Activated CD8-positive, alpha-beta memory T cell treated with anti-CD3 and anti-CD28 coated beads, Interleukin-2, amount 50 U/mL, for 24 hours (primary cell): Measurements from ENCODE around the gene DPYD.

Source experiments
- DNase-seq: peaks from one replicate; pipeline ENCODE4 v3.0.0-alpha.2; 2020; ENCODE audit errors: extremely low read depth

Gene DPYD

DNA sequence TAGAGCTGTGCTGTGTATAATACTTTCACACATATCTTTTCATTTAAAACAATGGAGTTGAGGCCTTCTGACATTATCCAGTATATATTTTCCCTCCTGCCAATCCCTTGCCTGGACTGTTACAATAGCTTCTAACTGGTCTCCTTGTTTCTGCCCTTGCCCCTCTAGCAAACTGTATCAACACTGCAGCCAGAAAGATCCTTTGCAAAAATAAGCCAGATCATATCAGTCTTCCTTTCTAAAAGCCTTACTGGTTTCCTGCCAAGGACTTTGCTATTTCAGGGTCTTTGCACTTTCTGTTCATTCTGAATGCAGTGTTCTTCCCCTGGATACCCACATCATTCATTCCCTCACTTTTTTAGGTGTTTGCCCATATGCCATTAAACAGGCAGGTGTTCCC is 829.2 kb downstream of the DPYD start:
- no peak for DNase-seq

DNA sequence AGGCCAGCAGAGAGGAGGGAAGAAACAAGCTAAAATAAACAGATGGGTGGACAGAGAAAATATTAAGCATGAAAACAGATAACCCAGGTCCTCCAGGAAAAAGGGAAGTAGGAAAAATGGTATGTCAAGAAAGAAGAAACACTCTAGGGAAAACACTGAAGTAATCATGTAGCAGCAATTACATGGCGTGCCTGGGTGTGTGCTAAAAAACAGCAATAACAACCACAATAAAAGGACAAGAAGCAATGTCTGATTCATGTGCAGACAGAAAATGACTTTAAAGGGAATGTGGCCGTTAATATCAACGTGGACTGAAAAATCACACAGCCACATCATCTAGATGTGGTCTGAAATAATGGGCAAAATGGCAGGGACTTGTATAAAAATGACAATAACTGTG is 829.6 kb downstream of the DPYD start:
- DNase-seq: no peak

- DNase-seq: no peak
Observed at GRCh38 chr1:97090725-97091124, 830.1 kb downstream of the DPYD start.

GRCh38 chr1:97089173-97089572 is 831.7 kb downstream of the DPYD start:
- DNase-seq: no peak

DNA sequence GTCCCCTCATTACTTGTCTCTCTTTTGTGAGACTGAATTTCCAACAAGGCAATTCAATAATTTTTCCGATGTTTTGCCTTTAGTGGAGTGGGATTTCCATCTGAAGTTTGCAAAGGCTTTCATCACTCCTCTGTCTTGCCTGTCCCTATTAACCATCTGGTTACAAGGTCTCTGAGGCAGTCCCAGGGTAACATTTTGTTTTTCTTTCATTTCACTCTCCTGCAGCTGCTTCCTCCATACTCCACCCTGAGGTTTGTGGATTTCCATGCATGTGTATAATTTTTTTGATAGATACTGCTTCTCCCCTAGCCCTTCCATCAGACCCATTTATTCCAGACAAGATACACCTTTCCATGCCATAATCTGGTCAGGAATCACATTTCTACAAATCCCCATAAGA is 832.4 kb downstream of the DPYD start:
- no peak for DNase-seq

GRCh38 chr1:97084546-97084945 is 836.3 kb downstream of the DPYD start:
- DNase-seq: no peak

DNA sequence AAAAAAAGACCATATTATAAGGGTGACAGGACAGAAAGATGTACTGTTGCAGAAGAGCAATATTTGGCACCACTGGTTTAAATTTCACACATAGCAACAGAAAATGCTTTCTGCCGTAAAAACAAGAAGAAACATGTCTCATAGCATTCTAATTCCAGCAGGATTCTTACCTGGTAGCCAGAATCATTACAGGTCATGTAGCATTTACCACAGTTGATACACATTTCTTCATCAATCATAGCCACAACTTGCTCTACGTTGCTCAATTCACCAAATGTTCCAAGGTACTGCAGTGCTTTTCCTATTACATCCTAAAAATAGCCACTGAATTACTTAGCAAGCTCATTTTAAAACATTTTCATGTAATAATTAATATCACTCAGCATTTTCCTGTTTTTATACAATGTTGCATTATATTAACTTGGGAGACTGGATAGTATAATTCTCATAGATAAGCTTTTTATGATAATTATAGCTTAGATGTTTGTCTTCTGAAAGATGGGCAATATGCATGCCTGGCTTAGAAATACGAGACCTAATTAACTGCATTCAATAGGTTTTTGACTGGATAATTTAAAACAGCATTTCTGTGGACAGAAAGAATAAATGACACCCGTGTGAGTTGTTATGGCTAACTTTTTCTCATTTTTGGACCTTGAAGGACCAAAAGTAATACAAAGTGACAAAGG is 838.5 kb downstream of the DPYD start:
- no peak for DNase-seq

DNA sequence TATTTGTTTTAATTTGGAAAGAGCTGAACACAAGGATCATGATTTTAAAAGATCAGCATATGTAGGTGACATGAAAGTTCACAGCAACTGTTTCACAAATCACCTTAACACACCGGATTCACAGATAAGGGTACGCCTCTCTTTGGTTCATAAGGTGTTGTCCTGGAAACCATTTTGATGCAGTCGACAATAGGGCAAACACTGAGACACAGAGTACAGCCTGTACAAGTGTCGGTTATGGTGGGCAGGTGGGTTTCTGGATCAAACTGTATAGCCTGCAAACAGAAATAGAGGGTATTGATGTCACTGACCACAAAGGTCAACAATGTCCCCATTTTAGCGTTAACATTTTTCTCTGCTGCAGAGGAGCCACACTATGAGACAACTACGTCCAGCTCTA is 842.0 kb downstream of the DPYD start:
- DNase-seq: no peak

DNA sequence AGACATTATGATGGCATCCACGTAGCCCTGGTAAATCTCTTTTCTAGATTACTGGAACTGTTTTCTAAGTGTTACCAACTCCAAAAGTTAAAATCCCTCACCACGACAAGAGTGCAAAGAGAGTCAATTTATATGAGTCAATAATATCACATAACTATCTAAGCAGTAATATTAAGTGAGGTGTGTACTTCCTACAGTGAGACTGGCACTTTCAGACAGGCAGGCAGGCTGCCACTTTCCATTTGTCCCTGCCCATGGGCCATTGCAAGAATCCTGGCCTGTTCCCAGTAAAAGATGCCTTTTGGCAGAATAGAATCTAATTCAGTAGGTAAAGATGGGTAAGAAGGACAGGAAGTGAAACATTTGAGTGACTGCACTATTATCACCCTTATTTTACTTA is 843.6 kb downstream of the DPYD start:
- no peak for DNase-seq

GRCh38 chr1:97074771-97075170 is 846.1 kb downstream of the DPYD start:
- no peak for DNase-seq

DNA sequence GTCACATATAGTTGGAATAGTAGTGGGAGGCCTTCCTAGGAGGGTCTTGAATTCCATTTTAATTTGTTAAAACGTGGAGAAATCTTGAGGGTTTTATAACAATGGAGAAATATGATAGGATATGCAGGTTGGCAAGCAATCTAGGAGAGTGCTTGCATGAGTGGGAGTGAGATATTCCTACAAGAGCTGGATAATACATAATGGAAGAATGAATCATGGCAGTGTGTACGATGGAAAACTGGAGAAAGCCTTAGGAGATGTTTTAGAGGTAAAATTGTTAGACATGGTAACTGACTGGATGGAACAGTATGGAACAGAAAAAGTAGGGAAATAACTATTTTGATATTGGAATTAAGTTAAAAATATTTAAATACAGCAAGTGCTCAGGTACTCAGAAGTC is 846.9 kb downstream of the DPYD start:
- no peak for DNase-seq

DNA sequence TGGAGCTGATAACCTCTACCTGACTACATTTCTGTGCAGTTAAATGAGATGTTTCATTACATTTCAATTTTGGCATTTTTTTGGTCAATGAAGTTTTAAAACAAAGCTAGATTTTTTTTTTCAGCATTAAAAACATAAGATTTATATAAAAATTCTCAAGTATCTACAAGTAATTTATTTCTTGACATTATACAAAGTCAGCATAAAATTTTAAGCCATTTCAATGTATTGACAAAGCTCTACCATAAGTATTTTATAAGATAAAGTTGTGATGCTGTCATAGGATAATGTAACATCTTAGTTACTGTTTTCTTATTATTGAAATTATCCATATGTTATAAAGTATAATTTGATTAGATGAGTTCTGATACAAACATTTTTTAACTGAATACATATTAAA is 847.7 kb downstream of the DPYD start:
- DNase-seq: no peak

DNA sequence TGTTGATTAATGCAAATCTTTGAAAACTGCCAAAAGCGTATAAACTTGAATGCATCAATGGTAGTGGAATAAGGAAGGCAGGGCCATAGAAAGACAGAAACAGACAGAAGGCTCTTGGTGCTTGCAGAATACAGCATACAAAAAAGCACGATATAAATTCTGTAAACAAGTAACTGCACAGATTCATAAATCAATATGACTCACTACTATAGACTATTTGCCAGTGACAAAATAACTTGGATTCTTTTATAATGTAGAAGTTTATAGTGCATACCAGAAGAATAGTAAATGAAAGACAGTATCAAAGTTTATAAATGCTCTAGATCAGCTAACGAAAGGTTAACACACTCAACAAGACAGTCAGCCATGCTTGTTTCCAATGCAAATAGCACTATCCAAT is 849.7 kb downstream of the DPYD start:
- no peak for DNase-seq

GRCh38 chr1:97070376-97070775 is 850.5 kb downstream of the DPYD start:
- no peak for DNase-seq

DNA sequence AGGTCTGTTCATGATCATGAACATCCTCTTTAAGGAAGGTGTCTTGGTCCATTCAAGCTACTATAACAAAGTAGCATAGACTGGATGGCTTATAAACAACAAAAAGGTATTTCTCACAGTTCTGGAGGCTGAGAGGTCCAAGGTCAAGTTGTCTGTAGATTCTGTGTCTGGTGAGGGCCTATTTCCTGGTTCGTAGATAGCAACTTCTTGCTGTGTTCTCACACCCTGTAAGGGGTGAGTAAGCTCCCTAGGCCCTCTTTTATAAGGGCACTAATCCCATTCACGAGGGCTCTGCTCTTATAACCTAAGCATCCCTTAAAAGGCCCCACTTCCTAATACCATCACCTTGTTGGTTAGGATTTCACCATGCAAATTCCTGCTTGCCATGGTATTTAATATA is 851.5 kb downstream of the DPYD start:
- DNase-seq: no peak

DNA sequence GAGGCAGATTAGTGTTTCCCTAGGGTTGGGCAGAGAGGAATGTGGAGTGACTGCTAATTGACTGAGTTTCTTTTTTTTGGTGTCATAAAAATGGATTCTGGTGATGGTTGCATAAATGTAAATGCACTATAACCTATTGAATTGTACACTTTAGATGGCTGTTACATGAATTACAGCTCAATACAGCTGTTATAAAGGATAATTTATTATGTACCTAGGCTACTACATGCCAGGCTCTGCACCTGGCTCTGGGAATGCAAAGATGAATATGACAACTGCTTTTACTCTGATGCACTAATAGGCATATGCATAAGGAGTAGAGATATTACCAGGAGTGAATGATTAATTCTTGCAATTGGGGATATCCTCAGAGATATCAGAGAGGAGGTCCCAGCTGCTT is 854.0 kb downstream of the DPYD start:
- DNase-seq: no peak

- DNase-seq: no peak
Observed at GRCh38 chr1:97063532-97063931, 857.3 kb downstream of the DPYD start.

DNA sequence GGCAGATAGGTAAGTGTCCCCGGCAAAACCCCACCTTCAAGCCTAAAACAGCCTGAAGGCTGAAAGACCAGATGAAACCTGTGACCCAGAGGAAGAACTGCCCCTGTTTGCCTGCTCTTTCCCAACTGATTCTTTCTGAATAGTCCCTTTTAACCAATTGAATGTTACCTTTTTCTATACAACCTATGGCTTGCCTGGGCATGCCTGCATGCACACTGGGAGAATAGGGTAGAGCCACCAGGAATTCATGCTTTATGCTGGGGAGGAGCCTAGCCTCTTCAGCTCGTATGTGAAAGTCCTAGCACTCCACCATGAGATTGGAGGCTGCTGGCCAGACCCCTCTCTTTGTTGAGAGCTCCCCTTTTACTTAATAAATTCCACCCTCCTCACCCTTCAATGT is 859.2 kb downstream of the DPYD start:
- DNase-seq: no peak

GRCh38 chr1:97056386-97056785 is 864.4 kb downstream of the DPYD start:
- no peak for DNase-seq

- DNase-seq: no peak
Observed at GRCh38 chr1:97053268-97053667, 867.6 kb downstream of the DPYD start.

GRCh38 chr1:97051823-97052222 is 869.0 kb downstream of the DPYD start:
- DNase-seq: no peak

DNA sequence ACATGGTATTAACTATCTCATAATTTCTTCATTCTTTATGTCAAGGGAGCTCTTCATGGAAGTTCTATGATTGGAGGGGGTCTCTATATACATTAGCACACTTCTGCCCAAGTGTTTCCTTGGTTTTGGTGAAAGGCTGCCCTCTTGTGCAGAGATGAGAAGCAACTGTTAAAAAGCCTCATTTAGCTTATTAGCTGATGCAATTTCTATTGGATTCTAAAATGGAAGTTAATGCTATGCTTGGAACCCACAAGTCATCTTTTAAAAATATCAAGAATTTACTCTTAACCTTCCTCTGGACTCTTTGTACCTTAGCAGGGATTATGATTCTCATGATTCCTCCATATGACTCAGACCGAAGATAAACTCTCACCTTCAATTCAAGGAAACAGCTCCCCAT is 870.3 kb downstream of the DPYD start:
- DNase-seq: no peak

- DNase-seq: no peak
Observed at GRCh38 chr1:97047421-97047793, 873.4 kb downstream of the DPYD start.

- DNase-seq: no peak
Observed at GRCh38 chr1:97046765-97047420, 873.9 kb downstream of the DPYD start.
